NCI-H1436 (cell line): ENCODE results near the gene SCAP.

Experiments used
- DNase-seq: peaks from one replicate; lab custom pipeline; 2025; lab: John Stamatoyannopoulos, UW

The SCAP gene

DNA sequence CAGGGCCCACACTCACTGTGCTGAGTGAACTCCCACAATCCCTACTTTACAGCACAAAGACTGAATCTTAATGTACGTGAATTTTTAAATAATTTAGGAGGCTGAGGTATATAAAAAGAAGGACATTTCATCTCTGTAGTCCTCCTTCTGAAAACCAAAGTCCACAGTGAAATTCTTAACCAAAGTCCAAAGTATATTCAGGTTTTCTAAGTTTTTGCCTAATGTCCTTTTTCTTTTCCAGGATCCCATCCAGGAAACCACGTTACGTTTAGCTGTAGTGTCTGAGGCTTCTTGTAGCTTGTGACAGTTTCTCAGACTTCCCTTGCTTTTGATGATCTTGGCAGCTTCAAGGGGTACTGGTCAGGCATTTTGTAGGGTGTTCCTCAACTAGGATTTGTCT is 44.5 kb downstream of the SCAP start:
- no peak for DNase-seq

DNA sequence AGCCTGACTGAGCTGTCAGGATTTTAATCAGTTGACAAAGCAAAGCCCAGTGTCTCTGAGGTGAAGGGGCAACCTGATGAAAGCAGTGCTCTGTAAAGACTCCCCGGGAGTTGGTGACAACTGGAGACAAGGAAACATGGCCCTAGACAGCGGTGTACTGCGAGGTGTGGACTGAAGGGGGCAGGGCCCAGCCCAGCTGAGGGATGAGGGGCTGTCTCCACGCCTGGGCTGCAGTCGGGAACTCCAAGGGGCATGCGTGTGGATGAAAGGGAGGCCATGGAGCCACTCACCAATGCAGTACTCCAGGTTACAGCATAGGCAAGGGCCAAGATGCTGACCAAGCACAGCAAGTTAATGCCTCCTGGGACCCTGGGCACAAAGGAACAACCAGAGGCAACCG is 45.1 kb downstream of the SCAP start:
- DNase-seq: no peak

DNA sequence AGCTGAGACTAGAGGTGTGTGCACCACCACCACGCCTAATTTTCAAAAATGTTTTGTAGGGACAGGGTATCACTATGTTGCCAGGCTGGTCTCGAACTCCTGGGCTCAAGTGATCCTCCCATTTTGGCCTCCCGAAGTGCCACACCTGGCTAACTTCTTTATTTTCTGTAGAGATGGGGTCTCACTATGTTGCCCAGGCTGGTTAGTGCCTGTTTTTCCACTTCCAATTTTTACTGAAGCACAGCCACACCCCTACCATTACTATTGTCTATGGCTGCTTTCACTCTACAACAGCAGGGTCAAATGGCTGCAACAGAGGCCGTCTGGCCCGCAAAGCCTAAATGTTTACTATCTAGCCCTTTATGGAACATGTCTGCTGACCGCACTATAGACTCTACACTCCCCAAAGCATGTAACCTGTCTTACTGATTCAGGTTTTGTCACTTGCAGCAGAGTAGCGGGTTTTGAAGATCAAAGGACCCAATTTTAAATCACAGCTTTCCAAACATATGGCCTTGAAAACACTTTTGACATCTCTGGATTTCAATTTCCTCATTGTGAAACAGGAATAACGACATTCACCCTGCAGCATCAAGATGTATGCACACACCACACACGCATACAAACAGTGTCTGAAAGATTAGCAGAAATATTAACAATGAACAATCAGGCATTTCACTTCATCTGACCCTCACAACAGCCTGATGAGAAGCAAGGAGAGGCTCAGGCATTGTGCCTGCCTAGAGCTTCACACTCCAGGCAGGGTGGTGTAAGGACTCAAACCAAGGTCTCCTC is 46.1 kb downstream of the SCAP start:
- no peak for DNase-seq

DNA sequence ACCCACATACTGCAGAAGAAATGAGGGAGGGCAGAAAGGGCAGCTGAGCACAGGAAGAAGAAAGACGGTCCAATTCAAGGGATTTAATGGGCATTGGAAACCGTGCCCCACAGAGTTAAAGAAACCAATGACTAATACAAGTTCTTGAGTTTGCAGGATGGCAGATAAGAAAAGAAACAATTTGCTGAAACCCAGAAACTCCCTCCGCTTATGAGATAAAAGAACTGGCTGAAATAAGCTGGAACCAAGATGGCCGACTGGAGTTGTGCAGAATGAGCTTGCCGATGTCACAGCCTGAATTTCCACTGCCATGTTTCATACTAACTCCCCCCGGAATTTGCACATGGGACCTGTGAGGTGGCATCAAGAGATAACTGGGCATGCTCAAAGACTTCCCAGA is 47.1 kb downstream of the SCAP start:
- DNase-seq: no peak

DNA sequence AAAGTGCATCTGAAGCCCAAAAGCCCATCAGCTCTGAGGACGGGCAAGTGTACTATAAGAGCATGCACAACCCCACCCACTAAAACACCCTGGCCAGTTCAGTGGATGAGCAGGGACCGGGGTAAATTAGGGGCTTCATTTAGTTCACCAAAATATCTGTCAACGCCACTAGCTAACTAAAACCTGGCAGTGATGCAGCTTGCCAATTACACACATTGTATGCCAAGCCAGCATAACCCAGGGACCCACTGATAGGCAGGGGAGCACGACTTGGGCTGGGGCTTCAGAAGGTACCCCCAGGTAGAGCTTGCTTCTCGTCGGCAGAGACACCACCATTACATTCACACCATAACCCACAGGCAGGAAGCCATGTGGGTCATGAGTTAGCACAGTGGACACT is 47.9 kb downstream of the SCAP start:
- DNase-seq: no peak

DNA sequence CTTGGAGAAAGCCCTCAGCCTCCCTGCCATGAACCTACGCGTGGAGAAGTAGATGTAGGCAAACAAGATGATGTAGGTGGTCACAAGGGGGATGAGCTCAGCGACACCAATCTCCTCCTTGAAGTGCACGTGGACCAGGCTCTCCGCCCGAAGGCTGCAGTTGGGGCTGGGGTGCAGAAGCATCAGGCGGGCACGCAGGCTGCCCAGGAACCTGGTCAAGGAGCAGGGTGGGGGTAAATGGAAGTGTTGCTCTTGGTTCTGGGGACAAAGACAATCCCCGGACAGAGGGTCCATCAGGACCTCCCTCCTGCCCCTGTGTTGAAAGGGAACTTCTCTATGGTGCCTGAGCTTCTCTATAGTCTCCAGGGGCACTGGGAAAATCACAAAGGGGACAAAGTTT is 49.8 kb downstream of the SCAP start:
- no peak for DNase-seq

DNA sequence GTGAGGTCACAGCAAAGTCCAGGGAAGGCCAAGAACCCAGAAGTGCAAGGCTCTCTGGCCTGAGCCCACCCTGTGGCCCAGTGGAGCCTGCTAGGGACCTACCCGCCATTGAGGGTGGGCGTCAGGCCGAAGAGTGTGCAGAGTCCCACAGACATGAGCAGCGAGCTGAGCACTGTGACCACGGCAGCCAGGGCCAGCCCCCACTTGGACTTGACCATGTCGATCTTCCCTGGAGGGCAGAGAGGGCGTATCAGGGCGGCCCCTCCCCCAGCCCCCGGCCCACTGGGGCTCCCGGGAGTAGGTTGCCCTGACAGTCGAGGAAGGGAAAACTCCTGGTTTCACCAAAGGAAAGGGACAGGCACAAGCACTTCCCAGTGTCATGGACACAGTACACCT is 50.4 kb downstream of the SCAP start:
- DNase-seq: no peak

DNA sequence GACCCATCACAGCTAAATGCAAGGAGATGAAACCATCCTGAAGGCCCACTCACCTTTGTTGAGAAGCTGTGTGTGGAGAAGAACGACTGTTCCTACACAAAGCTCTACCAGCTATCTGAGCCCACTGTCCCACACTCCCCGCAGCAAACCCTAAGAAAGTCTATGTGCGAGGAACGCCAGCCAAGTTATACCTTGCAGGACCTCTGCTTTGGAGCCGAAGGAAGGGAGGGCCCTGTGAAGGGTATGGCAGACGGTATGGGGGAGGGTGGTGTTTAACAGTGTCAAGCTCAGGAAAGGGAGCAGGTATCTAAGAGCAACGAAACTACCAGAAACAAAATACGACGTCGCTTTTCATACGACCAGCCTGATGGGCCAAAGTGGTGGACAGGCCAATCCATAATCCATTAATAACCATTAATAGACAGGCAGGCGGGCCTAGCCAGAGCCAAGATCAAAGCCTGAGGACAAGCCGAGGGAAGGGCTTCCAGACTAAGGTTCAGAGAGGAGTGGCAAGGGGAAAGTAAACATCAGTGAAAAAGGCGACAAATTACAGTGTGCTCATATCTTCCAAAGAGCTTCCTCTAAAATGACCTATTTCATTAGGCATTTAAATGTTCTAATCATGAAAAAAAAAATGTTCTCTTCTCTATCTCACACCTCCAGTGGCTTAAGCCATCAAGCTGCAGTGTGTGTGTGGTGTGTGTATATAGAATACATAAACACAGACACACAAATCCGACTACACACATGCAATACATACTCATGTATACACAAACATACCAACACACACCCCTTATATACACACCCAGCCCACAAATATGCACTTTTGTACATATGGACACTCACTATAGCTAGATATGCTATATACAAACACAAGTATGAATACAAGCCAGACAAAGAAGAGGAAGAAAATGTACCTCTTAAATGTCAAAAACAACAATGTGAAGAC is 51.0 kb downstream of the SCAP start:
- no peak for DNase-seq

DNA sequence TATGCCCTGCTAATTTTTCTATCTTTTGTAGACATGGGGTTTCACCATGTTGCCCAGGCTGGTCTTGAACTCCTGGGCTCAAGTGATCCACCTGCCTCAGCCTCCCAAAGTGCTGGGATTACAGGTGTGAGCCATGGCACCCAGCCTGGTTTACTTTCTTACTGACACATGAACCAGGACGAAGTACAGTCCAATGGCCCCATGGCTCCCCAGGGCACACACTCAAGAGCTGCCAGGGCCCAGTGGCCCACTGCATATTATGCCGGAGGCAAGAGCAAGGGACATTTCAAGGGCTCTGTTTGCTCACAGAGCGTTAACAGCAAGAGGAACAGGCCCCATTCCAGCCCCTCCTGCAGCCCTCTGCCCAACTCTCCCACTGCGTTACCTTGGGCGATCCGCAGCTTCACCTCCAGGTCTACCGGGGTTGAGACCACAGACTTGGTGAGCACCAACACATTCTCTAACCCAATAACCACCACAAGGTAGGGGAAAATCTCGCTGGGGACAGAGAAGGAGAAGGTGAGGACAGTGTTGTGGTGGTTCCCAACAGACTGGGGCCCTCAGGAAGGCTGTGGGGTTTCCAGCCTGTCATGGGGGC is 52.1 kb downstream of the SCAP start:
- DNase-seq: no peak

DNA sequence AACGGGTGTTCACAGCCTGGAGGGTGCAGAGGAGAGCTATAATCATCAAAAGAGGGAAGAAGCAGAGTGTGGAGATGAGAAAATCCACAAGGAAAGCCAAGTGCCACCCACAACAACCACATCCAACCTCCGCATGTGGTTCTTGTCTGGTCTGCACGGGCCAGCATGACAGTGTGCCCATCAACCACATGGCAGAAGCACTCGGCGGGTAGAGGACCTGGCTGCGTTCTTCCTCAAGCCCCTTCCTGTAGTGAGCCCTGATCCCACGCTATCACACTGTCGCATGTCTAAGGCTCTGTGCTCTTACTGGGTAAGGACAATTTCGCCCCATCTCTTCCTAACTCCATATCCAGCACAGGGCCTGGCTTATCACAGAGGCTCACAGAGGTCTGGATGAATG is 53.0 kb downstream of the SCAP start:
- DNase-seq: no peak

DNA sequence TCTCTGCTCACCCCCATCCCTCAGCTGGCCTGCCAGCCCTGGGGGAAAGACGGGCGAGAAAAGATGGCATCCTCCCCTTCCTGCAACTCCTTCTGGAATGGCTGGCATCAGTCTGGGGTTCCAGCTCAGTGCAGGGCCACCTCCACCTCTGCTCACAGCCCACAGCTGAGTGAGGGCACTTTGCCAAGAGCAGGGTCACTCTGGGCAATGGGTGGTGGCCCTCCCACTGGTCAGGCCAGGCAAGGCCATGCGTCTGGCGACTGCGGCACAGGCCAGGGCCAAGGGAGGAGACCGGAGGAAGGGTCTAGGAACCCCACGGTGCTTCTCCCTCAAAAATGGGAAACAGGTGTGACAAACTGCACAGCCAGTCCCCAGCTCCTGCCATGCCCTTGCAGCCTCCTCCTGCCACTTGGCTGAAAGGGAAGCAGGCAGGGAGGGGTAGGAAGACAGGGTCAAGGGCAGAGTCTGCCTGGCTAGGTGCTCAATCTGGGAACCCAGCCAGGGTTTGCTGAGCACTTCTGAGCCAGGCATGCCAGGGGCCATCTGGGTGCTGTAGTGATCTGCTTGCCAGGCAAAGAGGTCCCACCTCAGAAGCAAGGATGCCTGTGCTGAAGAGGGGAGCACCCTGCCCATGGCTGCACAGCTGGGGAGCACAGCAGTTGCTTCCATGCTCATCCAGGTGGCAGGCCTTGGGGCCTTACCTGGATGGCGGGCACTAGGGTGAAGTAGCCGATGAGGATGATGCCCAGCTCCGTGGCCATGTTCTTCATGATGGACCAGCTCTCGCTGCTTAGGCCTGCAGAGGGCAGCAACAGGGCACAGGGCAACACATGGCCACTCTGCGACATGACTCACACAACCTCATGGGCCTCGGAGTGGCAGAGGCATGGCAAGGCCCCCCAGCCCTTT is 53.7 kb downstream of the SCAP start:
- no peak for DNase-seq

DNA sequence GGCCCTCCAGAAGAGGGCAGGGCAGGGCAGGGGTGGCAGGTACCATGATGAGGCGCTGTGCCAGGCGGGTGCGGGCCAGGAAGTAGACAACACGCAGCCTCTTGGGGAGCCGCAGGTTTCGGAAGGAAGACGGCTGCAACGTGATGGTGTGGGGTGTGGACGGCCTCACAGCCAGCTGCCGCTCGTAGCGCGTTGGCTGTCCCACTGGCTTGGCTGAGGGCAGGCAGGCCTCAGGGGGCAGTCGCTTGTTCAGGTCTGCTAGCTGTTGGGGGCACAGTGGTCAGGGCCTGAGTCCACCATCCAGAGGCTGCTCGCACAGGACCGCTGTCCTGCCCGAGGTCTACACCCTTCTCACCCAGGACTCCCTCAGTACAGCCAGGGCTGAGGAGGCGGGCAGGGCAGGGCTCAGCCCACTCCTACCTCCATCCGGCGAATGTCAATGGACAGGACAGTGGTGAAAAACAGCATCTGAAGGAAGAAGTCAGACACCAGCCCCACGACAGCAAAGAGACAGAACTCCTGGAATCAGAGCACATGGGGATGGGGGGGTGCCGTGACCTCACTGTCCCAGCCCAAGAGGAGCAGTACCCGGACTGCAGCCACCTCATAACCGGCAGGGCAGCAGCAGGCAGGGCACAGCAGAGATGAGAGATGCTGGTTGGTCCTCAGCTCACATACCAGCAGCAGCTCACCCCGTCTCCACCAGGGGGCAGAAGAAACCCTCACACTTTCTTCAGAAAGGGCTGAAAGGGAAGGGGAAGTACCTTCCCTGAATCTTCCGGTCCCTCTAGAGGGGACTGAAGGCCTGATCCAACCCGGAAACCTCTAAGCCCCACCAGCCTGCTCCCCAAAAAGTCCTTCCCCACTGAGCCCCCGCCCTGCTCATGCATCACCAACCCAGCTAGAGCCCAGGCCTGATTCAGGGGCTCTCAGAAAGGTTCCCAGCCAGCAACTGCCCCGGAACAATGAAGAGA is 54.9 kb downstream of the SCAP start:
- DNase-seq: peak; percentile 62

DNA sequence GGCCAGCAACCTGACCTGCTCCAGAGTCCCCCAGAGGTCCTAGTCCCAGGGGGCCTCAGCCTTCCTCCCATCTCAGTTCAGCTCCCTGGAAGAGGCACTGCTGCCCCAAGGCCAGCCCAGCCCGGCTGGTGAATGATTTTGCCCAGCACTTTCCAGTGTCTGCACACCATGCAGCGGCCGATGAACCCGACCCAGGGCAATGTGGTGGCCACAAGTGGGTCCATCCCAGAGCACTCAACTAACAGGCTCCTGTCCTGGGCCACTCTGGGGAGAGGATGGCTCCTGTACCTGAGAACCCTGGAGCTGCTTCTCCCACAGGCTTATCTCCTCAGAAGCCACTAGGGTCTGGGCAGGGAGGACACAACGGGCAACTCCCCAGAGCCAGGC is 55.7 kb downstream of the SCAP start:
- no peak for DNase-seq

DNA sequence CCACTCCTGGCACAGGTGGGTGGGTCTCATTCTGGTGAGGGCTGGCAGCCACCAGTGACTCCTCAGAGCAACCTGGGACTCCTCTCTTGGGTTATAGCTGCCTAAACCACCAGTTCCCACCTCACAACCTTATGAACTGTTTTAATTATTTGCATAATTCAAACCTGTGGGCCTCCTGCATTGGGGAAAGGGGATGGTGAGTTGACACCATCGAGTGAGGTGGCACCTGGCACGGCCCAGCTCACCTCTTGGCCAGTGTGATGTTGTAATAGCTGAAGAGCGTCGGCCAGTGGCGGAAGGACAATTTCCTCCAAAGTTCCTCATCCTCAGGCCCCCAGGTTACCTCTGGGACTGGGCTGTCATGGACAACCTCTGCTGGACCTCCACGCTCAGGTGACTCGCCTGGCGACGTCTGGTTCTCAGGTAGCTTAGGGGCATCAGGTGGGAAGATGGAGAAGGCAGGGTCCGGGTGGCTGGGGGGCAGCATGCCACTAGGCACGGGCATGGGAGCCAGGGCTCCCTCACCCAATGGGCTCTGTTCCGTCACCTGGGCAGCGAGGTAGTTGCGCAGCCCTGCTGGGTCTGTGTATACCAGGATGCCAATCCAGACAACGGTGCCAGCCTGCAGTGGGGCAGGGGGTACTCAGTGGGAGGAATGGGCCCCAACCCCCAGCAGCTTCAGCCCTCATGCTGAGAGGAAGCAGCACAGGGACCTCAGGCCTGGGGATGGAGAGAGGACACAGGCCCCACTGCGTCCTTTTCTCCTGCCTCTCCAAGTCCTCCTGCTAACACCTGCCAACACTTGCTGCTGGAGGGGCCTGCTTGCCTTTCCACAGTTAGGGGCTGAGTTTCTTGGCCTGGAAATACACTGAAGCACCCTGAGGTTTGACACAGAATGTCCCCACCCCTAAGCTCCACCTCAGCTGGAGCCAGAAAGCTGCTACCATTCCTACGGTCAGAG is 56.4 kb downstream of the SCAP start:
- no peak for DNase-seq

DNA sequence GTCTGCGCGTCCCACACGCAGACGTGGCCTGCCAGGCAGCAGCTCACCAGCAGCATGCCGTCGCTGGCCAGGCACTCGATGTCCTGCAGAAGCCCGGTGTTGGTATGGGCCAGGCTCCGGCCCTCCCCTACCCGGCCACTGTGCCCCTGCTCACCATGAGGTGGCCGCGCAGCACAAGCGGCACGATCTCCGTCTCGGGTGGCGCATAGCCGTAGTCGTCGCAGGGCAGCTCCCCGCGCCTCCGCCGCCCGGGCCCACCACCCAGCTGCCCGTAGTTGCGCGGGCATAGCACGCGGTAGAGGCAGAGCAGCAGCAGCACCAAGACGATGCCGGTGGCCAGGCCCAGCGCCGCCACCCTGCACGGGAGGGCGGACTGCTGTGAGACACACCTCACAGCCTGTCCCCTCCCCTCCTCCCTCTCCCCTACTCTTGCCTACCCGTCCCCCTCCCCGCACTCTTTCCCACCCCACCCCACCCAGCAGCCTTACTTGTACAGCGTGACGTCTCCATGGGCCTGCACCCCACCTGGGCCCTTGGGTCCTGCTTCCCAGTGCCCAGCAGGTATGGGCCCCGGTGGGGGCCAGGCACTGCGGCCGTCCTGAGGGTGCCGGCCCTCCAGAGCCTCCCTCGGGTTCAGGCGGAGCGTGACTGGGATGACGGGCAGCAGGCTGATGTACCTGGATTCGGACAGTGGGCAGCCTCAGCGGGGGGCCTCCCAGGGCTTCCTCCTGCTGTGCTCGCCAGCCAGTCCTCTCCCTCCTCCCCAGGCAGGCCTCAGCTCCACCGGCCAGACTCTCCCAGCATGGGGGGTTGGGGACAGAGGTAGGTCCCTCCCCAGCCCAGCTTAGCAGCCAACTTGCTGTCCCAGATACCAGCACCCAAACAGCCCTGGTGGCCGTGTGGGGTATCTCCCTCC is 57.3 kb downstream of the SCAP start:
- DNase-seq: no peak

DNA sequence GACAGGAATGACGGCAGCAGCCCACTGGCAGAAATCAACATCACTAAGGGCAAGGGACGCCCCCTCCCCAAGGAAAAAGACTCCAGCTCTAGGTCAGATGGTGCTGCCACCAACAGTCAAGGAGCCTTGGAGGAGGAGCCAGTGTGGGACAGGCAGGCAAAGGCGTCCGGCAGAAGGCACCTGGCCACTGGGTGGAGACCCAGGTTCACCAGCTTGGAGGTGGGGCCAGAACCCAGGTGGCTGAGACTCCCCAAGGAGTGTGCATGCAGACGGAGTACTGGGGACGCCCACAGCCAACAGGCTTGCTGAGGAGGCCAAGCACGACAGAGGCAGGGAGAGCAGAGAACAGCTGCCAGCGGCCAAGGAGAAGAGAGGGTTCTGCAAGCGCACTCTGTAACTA is 59.7 kb downstream of the SCAP start:
- DNase-seq: no peak

DNA sequence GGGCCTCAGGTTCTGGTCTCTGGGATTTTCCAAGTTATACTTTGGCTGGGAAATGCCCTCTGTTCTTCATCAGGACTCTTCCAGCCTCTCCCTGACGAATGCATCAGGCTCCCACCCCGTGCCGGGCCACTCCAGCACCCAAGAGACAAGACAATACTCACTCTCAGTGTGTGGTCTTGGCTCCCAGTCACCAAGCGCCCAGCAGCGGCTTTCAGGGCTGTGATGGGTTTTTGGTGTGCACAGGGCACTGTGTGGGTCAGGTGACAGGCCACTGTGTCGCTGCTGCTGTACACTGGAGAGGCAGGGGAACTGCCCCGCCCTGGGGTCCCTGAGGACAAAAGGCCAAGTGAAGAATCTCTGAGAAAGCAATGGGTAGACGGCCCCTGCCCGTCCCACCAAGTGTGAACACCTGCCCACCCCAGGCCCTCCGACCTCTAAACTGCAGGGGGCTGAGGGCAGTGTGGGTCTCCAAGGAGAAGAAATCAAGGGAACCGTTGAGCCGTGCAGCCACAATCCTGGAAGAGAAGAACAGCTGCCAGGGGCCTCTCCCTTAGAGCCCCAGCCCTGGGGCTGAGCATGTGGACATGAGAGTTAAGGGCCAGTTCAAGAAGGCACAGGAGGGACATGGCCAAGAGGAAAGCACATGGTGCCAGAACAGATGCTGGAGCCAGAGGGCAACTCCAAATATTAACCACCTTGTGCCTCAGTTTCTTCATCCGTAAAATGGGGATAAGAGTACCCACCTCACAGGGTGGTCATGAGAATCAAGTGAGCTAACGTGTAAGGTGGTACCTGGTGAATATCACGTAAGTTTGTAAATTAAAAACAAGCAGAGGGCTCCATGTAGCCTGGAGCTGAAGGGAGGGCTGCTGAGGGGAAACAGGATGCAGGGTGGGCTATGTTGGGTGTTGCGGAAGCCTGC is 60.8 kb downstream of the SCAP start:
- DNase-seq: no peak
